HEK293 (cell line): Measurements from ENCODE around the gene NDUFA8.

Experiments used
- SP2 ChIP-seq: fragments of 450-650 bp; formaldehyde crosslinking; IDR thresholded peaks from 2 replicates; pipeline ENCODE4 v1.5.1; 2016; ENCODE audit warnings: missing biosample characterization, missing genetic modification characterization
- TRIM28 ChIP-seq: IDR thresholded peaks from 2 replicates; pipeline ENCODE4 v1.6.1; 2011; ENCODE audit warnings: low read length, control low read depth, borderline replicate concordance
- YY1 ChIP-seq: fragments of 450-650 bp; formaldehyde crosslinking; IDR thresholded peaks from 2 replicates; pipeline ENCODE4 v1.5.1; 2018; ENCODE audit warnings: missing biosample characterization, missing genetic modification characterization
- ZIC2 ChIP-seq: fragments of 450-650 bp; formaldehyde crosslinking; IDR thresholded peaks from 2 replicates; pipeline ENCODE4 v1.5.1; 2016; ENCODE audit warnings: missing biosample characterization, missing genetic modification characterization
- ZNF274 ChIP-seq, 2 experiments: fragments of 200-500 bp in 1 of 2; fragments of 450-650 bp in 1 of 2; sonication (Bioruptor generic) in 1 of 2; formaldehyde crosslinking in 1 of 2; IDR thresholded peaks; 2 replicates each; pipeline versions ENCODE4 v1.5.1 to v1.6.1; 2014 to 2016; ENCODE audit warnings: borderline replicate concordance in 1 of 2, inconsistent platforms in 1 of 2, low read length in 1 of 2, missing biosample characterization in 1 of 2, missing genetic modification characterization in 1 of 2
- ZNF792 ChIP-seq: fragments of 450-650 bp; formaldehyde crosslinking; IDR thresholded peaks from 2 replicates; pipeline ENCODE4 v1.5.1; 2016; ENCODE audit warnings: missing biosample characterization, missing genetic modification characterization
- ZNF843 ChIP-seq: fragments of 450-650 bp; formaldehyde crosslinking; IDR thresholded peaks from 2 replicates; pipeline ENCODE4 v1.5.1; 2016; ENCODE audit warnings: missing biosample characterization, missing genetic modification characterization
- TF ChIP-seq, protein P1 (sequence below): fragments of 450-650 bp; formaldehyde crosslinking; IDR thresholded peaks from 2 replicates; pipeline ENCODE4 v1.5.1; 2016; ENCODE audit warnings: missing biosample characterization, missing genetic modification characterization
- TF ChIP-seq, protein P2 (sequence below): fragments of 450-650 bp; formaldehyde crosslinking; IDR thresholded peaks from 2 replicates; pipeline ENCODE4 v1.5.1; 2016; ENCODE audit warnings: missing biosample characterization, missing genetic modification characterization, borderline replicate concordance

DNA sequence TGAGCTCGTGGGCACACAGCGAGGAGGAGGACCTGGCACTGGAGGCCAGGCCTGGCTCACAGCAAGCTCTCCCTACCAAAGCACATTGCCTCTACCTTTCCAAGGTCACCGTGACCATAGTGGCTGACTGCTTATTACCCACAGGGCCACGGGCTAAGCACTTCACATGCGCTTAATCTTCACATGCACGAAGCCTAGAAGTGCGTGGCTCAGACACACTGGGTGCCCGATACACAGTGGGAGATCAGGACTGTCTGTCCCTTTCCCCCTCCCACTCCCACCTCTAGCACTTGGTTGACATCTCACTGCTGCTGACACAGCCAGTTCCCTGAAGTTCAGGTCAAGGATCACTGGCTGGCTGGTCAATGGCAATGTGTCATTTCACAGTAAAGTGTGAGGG lies 45.6 kb upstream of the NDUFA8 start:
- no peak for TF ChIP-seq ZNF792 (tag by site-specific recombination)
- TF ChIP-seq, protein P1, sequence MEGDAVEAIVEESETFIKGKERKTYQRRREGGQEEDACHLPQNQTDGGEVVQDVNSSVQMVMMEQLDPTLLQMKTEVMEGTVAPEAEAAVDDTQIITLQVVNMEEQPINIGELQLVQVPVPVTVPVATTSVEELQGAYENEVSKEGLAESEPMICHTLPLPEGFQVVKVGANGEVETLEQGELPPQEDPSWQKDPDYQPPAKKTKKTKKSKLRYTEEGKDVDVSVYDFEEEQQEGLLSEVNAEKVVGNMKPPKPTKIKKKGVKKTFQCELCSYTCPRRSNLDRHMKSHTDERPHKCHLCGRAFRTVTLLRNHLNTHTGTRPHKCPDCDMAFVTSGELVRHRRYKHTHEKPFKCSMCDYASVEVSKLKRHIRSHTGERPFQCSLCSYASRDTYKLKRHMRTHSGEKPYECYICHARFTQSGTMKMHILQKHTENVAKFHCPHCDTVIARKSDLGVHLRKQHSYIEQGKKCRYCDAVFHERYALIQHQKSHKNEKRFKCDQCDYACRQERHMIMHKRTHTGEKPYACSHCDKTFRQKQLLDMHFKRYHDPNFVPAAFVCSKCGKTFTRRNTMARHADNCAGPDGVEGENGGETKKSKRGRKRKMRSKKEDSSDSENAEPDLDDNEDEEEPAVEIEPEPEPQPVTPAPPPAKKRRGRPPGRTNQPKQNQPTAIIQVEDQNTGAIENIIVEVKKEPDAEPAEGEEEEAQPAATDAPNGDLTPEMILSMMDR (tag by site-specific recombination), result no peak
- no peak for TF ChIP-seq YY1
- TF ChIP-seq, protein P2, sequence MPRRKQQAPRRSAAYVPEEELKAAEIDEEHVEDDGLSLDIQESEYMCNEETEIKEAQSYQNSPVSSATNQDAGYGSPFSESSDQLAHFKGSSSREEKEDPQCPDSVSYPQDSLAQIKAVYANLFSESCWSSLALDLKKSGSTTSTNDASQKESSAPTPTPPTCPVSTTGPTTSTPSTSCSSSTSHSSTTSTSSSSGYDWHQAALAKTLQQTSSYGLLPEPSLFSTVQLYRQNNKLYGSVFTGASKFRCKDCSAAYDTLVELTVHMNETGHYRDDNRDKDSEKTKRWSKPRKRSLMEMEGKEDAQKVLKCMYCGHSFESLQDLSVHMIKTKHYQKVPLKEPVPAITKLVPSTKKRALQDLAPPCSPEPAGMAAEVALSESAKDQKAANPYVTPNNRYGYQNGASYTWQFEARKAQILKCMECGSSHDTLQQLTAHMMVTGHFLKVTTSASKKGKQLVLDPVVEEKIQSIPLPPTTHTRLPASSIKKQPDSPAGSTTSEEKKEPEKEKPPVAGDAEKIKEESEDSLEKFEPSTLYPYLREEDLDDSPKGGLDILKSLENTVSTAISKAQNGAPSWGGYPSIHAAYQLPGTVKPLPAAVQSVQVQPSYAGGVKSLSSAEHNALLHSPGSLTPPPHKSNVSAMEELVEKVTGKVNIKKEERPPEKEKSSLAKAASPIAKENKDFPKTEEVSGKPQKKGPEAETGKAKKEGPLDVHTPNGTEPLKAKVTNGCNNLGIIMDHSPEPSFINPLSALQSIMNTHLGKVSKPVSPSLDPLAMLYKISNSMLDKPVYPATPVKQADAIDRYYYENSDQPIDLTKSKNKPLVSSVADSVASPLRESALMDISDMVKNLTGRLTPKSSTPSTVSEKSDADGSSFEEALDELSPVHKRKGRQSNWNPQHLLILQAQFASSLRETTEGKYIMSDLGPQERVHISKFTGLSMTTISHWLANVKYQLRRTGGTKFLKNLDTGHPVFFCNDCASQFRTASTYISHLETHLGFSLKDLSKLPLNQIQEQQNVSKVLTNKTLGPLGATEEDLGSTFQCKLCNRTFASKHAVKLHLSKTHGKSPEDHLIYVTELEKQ (tag by site-specific recombination), result no peak
- TF ChIP-seq TRIM28, result no peak
- no peak for TF ChIP-seq ZIC2 (tag by site-specific recombination)
- TF ChIP-seq ZNF843 (tag by site-specific recombination), result no peak
- no peak for TF ChIP-seq SP2 (tag by site-specific recombination)
- TF ChIP-seq ZNF274 (IDR thresholded peaks at IDR 0.05; ENCODE audit: low read length), result no peak
- no peak for TF ChIP-seq ZNF274 (tag by site-specific recombination; IDR thresholded peaks at IDR 0.05; ENCODE audit: borderline replicate concordance)
